Testis (tissue), 3 donors: ENCODE data around the gene ADAMTS12. TPM values are rescaled to one million over a fixed set of nuclear protein-coding genes. Genes with fewer than 3 reads are reported as not detected.

Experiments used
- DNase-seq: peaks from one replicate; pipeline ENCODE4 v3.0.0-alpha.2; 2019
- H3K27ac ChIP-seq, 2 donors: fragments of 200-600 bp; sonication (generic); one replicate each; pipeline ENCODE4 v1.5.1; 2019
- H3K27me3 ChIP-seq: fragments of 200-600 bp; sonication (generic); one replicate; pipeline ENCODE4 v1.5.1; 2019
- H3K36me3 ChIP-seq: fragments of 200-600 bp; sonication (generic); one replicate; pipeline ENCODE4 v1.5.1; 2017; ENCODE audit warnings: low read depth; ENCODE audit errors: missing control alignments
- H3K4me1 ChIP-seq: fragments of 200-600 bp; sonication (generic); one replicate; pipeline ENCODE4 v1.5.1; 2019
- H3K4me3 ChIP-seq, 2 donors: fragments of 200-600 bp; sonication (generic); one replicate each; pipeline ENCODE4 v1.5.1; 2017 to 2019
- H3K9me3 ChIP-seq: fragments of 200-600 bp; sonication (generic); one replicate; pipeline ENCODE4 v1.5.1; 2017
- POLR2A ChIP-seq: fragments of 450-650 bp; IDR thresholded peaks from one replicate; pipeline ENCODE4 v1.6.1; 2017; ENCODE audit warnings: antibody characterized with exemption, mild to moderate bottlenecking, moderate library complexity
- WGBS, 2 donors: methylation state at CpG; one replicate each; pipeline ENCODE4 v1.1.5; 2018; 5-methylcytosine and 5-hydroxymethylcytosine counted together
- intact Hi-C: fragments of 100-400 bp; cut with DNase I; formaldehyde crosslinking; loops from one replicate; pipeline ENCODE4 v1.15.1; 2023; ENCODE audit warnings: low total_unique reads
- polyA plus RNA-seq: library from polyadenylated mRNA; stranded (reverse); fragments of 350-450 nt; fragmentation: Illumina TruSeq; extraction: RNeasy Lipid Tissue Mini Kit (QIAGEN cat#74804); gene quantifications from one replicate; pipeline ENCODE4 v1.2.3, GENCODE V29; 2014; ENCODE audit warnings: low read depth, low replicate concordance; ENCODE audit not compliant: insufficient read depth
- total RNA-seq, 2 donors: library from RNA; depleted of rRNA; stranded (reverse); fragments of >200 nt; gene quantifications; one replicate each; pipeline ENCODE4 v1.2.3, GENCODE V29; 2016
- TF ChIP-seq, protein P1 (sequence below), 3 experiments: fragments of 450-650 bp in 2 of 3; fragments of 200-600 bp in 1 of 3; sonication (generic) in 1 of 3; IDR thresholded peaks; one replicate each; pipeline ENCODE4 v1.5.1; 2016 to 2019; ENCODE audit warnings: antibody characterized with exemption in 3 of 3, mild to moderate bottlenecking in 2 of 3, moderate library complexity in 1 of 3

ADAMTS12 gene
- total and polyA plus RNA-seq, 3 donors from 2014 or later: 4.9 to 9.3 (median 7.5) TPM

DNA sequence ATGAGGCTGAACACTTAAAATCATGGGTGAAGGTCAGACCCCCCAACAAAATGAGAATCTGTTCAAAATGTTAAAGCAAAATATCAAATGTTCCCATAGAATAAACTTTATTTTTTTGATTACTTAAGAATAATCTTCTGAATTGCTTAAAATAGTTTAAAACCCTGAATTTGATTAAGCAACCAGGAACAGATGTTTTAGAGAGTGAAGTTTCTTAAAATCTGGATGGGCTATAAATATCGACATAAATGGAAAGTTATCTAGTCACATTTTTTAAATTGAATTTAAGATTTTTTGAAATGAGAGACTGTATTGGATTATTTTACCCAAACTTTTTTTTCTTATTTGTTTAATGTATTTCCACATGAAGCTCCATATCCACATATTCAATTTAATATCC, 98.5 kb downstream of the ADAMTS12 start:
- H3K27ac ChIP-seq: peak overlapping the region; percentile 22 to 38
- 32 to 41% methylated on average over 1 of the region's 1 CpG for WGBS, 2 donors
- H3K4me1 ChIP-seq: peaks cover 19% of the 10 kb centered on the region
- intact Hi-C loops: no loop called here
- H3K9me3 ChIP-seq: no peaks in the 10 kb centered on the region
- no peaks in the 10 kb centered on the region for H3K27me3 ChIP-seq
- peak overlapping the region in 1 of 2 donors; percentile 50 for H3K4me3 ChIP-seq
- TF ChIP-seq, protein P1, sequence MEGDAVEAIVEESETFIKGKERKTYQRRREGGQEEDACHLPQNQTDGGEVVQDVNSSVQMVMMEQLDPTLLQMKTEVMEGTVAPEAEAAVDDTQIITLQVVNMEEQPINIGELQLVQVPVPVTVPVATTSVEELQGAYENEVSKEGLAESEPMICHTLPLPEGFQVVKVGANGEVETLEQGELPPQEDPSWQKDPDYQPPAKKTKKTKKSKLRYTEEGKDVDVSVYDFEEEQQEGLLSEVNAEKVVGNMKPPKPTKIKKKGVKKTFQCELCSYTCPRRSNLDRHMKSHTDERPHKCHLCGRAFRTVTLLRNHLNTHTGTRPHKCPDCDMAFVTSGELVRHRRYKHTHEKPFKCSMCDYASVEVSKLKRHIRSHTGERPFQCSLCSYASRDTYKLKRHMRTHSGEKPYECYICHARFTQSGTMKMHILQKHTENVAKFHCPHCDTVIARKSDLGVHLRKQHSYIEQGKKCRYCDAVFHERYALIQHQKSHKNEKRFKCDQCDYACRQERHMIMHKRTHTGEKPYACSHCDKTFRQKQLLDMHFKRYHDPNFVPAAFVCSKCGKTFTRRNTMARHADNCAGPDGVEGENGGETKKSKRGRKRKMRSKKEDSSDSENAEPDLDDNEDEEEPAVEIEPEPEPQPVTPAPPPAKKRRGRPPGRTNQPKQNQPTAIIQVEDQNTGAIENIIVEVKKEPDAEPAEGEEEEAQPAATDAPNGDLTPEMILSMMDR (IDR thresholded peaks at IDR 0.05): no peak
- TF ChIP-seq POLR2A: no peak
- no peak for DNase-seq
- H3K36me3 ChIP-seq: no peaks in the 10 kb centered on the region

- intact Hi-C loops: no loop called here
- DNase-seq: no peak
- H3K36me3 ChIP-seq: no peaks in the 10 kb centered on the region
- no peak overlapping the region for H3K4me3 ChIP-seq
- no peaks in the 10 kb centered on the region for H3K9me3 ChIP-seq
- TF ChIP-seq, protein P1 (IDR thresholded peaks at IDR 0.05): no peak
- TF ChIP-seq POLR2A: no peak
- 76% methylated on average over 1 of the region's 1 CpG; no CpG with 5 or more reads in 1 of the 2 donors for WGBS, 2 donors
- no peak overlapping the region for H3K27ac ChIP-seq
- H3K27me3 ChIP-seq: no peaks in the 10 kb centered on the region
- peaks cover 19% of the 10 kb centered on the region for H3K4me1 ChIP-seq
Observed at GRCh38 chr5:33792559-33792958, 99.2 kb downstream of the ADAMTS12 start.

DNA sequence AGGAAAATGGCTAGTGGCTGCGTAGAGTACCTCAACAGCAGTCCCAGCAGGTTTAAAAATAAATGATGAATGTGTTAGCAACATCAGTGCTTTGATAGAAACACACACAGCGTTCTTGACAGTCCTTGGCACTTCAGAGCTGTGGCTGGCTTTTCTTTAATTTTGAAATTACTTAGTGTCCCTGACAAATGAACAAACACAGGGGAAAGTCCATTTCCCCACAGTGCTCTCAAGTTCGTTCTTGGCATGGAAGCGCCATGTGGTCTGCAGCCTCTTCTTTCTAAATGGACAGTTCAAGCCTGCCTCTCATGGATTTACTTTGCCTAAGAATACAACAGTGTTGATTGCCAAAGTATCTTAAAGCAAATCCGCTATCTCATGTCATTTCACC, 102.2 kb downstream of the ADAMTS12 start:
- no peak for DNase-seq
- TF ChIP-seq, protein P1 (IDR thresholded peaks at IDR 0.05): no peak
- TF ChIP-seq POLR2A: no peak
- Histone ChIP-seq H3K9me3 (no peaks in the 10 kb centered on the region), H3K27ac (no peak overlapping the region), H3K36me3 (no peaks in the 10 kb centered on the region), H3K27me3 (no peaks in the 10 kb centered on the region), H3K4me1 (peaks cover 11% of the 10 kb centered on the region), H3K4me3 (no peak overlapping the region)
- intact Hi-C loops: no loop called here
- WGBS, 2 donors: 66 to 72% methylated on average over 5 of the region's 5 CpGs

- TF ChIP-seq, protein P1 (IDR thresholded peaks at IDR 0.05): no peak
- no peak for TF ChIP-seq POLR2A
- intact Hi-C loops: no loop called here
- Histone ChIP-seq H3K27me3 (no peaks in the 10 kb centered on the region), H3K4me1 (peaks cover 10% of the 10 kb centered on the region), H3K4me3 (no peak overlapping the region), H3K9me3 (no peaks in the 10 kb centered on the region), H3K27ac (no peak overlapping the region), H3K36me3 (no peaks in the 10 kb centered on the region)
- no peak for DNase-seq
- 58 to 76% methylated on average over 2 to 4 of the region's 4 CpGs for WGBS, 2 donors
Observed at GRCh38 chr5:33788922-33789566, 102.7 kb downstream of the ADAMTS12 start.

DNA sequence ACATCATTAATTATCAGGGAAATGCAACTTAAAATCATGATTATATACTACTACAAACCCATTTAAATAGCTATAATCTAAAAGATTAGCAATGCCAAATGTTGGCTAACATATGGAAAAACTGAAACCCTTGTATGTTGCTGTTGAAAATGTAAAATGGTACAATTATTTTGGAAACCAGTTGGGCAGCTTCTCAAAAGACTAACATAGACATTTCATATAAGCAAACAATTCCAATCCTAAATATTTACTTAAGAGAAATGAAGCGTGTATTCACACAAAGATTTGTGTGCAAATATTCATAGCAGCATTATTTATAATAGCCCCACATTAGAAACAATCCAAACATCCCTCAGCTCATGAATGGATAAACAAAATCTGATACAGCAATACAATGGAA, 106.2 kb downstream of the ADAMTS12 start:
- H3K27me3 ChIP-seq: no peaks in the 10 kb centered on the region
- H3K9me3 ChIP-seq: no peaks in the 10 kb centered on the region
- no peak for DNase-seq
- no peak overlapping the region for H3K4me3 ChIP-seq
- TF ChIP-seq, protein P1 (IDR thresholded peaks at IDR 0.05): no peak
- TF ChIP-seq POLR2A: no peak
- H3K4me1 ChIP-seq: no peaks in the 10 kb centered on the region
- intact Hi-C loops: no loop called here
- no peak overlapping the region for H3K27ac ChIP-seq
- H3K36me3 ChIP-seq: no peaks in the 10 kb centered on the region
- 95 to 100% methylated on average over 1 of the region's 1 CpG for WGBS, 2 donors
